ENCODE data around the gene FUT3.
"Not testable (repeated sequence)": the region's sequence is repeated elsewhere in the genome, so short reads cannot be mapped to it uniquely, and the experiment has no call there.

FUT3 gene

GRCh38 chr19:5851302-5851701 is at the start of gene FUT3:
TSS of gene FUT3 (minus strand) at chr19:5851449.
- no peak for DNase-seq

GRCh38 chr19:5900976-5901375 is 49.7 kb upstream of the FUT3 start:
- no peak for DNase-seq

- no peak for DNase-seq
Observed at GRCh38 chr19:5899728-5900526, 48.7 kb upstream of the FUT3 start.

GRCh38 chr19:5897189-5897969 is 46.1 kb upstream of the FUT3 start:
- no peak for DNase-seq

GRCh38 chr19:5896365-5897076 is 45.3 kb upstream of the FUT3 start:
- no peak for DNase-seq

GRCh38 chr19:5895890-5896289 is 44.6 kb upstream of the FUT3 start:
- no peak for DNase-seq

GRCh38 chr19:5895409-5895808 is 44.2 kb upstream of the FUT3 start:
- DNase-seq: no peak

- no peak for DNase-seq
Observed at GRCh38 chr19:5894704-5895349, 43.6 kb upstream of the FUT3 start.

GRCh38 chr19:5893907-5894703 is 42.9 kb upstream of the FUT3 start:
- DNase-seq: no peak

GRCh38 chr19:5893296-5893903 is 42.2 kb upstream of the FUT3 start:
- no peak for DNase-seq

- no peak for DNase-seq
Observed at GRCh38 chr19:5892772-5893275, 41.6 kb upstream of the FUT3 start.

- peak; percentile 72 for DNase-seq
Observed at GRCh38 chr19:5891938-5892771, 40.9 kb upstream of the FUT3 start.

GRCh38 chr19:5891572-5891937 is 40.3 kb upstream of the FUT3 start:
- DNase-seq: no peak

GRCh38 chr19:5890099-5890498 is 38.9 kb upstream of the FUT3 start:
- no peak for DNase-seq

- DNase-seq: no peak
Observed at GRCh38 chr19:5889288-5889971, 38.2 kb upstream of the FUT3 start.

- DNase-seq: not testable (repeated sequence)
Observed at GRCh38 chr19:5884065-5884811, 33.0 kb upstream of the FUT3 start.

- not testable (repeated sequence) for DNase-seq
Observed at GRCh38 chr19:5883157-5883873, 32.1 kb upstream of the FUT3 start.

- no peak for DNase-seq
Observed at GRCh38 chr19:5882421-5882968, 31.2 kb upstream of the FUT3 start.
